WERI-Rb-1 (cell line): ENCODE results near the gene CD52.

Experiments
- DNase-seq: peaks from one replicate; pipeline ENCODE4 v3.0.0-alpha.2; 2020
- H3K27ac ChIP-seq: fragments of 250-450 bp; sonication (Bioruptor Pico); 2 replicates; pipeline ENCODE4 v1.5.1; 2020; ENCODE audit warnings: mild to moderate bottlenecking, moderate library complexity
- H3K27me3 ChIP-seq: fragments of 250-450 bp; sonication (Bioruptor Pico); 2 replicates; pipeline ENCODE4 v1.5.1; 2021; ENCODE audit warnings: mild to moderate bottlenecking, low read depth, moderate library complexity; ENCODE audit not compliant: insufficient read depth, severe bottlenecking
- H3K36me3 ChIP-seq: fragments of 250-450 bp; sonication (Bioruptor Pico); 2 replicates; pipeline ENCODE4 v1.5.1; 2020; ENCODE audit warnings: mild to moderate bottlenecking, moderate library complexity
- H3K4me3 ChIP-seq: 2 replicates; pipeline ENCODE4 v1.5.1; 2011; ENCODE audit warnings: low read depth, mild to moderate bottlenecking, control low read depth, low read length
- H3K9me3 ChIP-seq: fragments of 250-450 bp; sonication (Bioruptor Pico); 2 replicates; pipeline ENCODE4 v1.5.1; 2021; ENCODE audit warnings: mild to moderate bottlenecking, moderate library complexity; ENCODE audit not compliant: severe bottlenecking
- CTCF ChIP-seq: IDR thresholded peaks from 2 replicates; pipeline ENCODE4 v1.5.1; 2011; ENCODE audit warnings: low read depth, mild to moderate bottlenecking, control low read depth, inconsistent platforms, low read length

The CD52 gene

GRCh38 chr1:26279456-26280332 is 38.1 kb upstream of the CD52 start, which contains the start of gene SH3BGRL3:
Gene SH3BGRL3, plus strand, starts transcription at chr1:26280086. Its CDS starts 70 bp downstream, at chr1:26280156.
- peak; percentile 84 for DNase-seq
- H3K27me3 ChIP-seq: no peaks in the 10 kb centered on the region
- TF ChIP-seq CTCF: peak; percentile 77
- H3K9me3 ChIP-seq: no peaks in the 10 kb centered on the region
- H3K36me3 ChIP-seq: peaks cover 54% of the 10 kb centered on the region
- H3K27ac ChIP-seq: peak within 1 kb of the TSS; percentile 88
- peak within 1 kb of the TSS; percentile 55 for H3K4me3 ChIP-seq

DNA sequence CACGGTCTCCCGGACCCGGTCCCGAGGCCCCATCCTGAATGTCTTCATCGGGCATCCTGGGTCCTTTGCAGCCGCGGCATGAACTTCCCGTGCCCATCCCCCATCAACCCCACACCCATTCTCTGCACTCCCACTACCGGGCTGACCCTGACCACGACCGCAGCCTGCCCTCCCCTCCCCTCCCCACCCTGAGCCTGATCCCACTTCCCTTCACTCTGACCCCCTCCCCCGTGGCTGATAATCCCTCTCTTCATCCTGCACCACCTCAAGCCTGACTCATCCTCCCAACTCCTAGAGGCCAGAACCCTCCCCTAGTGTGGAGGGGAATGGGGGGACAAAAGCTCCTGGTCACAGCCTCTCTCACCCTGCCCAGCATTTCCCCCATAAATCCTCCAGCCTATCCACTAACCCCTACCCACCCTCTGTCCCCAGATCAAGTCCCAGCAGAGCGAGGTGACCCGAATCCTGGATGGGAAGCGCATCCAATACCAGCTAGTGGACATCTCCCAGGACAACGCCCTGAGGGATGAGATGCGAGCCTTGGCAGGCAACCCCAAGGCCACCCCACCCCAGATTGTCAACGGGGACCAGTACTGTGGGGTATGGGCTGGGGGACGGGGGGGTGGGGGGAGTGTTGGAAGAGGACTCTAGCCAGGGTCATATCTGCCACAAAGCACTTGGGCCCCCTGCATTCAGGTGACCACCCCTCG is 37.3 kb upstream of the CD52 start:
- Histone ChIP-seq H3K9me3 (no peaks in the 10 kb centered on the region), H3K27me3 (no peaks in the 10 kb centered on the region), H3K4me3 (peak overlapping the region; percentile 55), H3K36me3 (peaks cover 46% of the 10 kb centered on the region), H3K27ac (peak overlapping the region; percentile 88)
- no peak for TF ChIP-seq CTCF
- peak; percentile 58 for DNase-seq

GRCh38 chr1:26281091-26281958 is 36.4 kb upstream of the CD52 start:
- Histone ChIP-seq H3K27me3 (no peaks in the 10 kb centered on the region), H3K4me3 (no peak overlapping the region), H3K36me3 (peaks cover 38% of the 10 kb centered on the region), H3K9me3 (no peaks in the 10 kb centered on the region), H3K27ac (no peak overlapping the region)
- TF ChIP-seq CTCF: no peak
- DNase-seq: no peak

- TF ChIP-seq CTCF: no peak
- Histone ChIP-seq H3K27me3 (no peaks in the 10 kb centered on the region), H3K9me3 (no peaks in the 10 kb centered on the region), H3K27ac (no peak overlapping the region), H3K4me3 (no peak overlapping the region), H3K36me3 (peaks cover 31% of the 10 kb centered on the region)
- DNase-seq: no peak
These were observed 35.8 kb upstream of the CD52 start for GRCh38 chr1:26281971-26282370.

DNA sequence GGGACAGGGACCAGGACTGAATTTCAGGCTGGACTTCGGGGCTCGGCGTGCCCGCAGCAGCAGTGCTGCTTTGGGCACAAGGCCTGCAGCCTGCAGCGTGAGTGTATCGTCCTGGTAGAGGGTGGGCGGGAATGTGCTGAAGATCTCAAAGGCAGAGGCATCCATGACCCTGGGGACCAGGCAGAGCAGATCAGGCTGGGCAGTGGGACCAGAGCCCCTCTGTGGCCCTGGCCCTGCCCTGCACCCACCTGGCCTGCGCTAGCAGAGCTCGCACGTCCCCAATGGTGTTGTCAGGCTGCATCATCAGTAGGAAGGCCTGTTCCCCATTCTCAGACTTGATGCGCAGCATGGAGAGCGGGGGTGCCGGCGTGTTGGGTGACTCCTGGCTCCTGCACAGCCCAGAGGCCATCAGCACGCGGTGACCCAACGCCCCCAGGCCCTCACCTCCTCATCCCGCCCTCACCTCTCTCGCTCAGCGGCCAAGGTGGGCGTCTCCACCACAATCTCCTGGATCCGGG is 35.3 kb upstream of the CD52 start:
- Histone ChIP-seq H3K36me3 (peaks cover 27% of the 10 kb centered on the region), H3K27me3 (no peaks in the 10 kb centered on the region), H3K9me3 (no peaks in the 10 kb centered on the region), H3K4me3 (no peak overlapping the region), H3K27ac (no peak overlapping the region)
- DNase-seq: no peak
- TF ChIP-seq CTCF: no peak
